ENCODE results near the gene ARID3B. TPM values are rescaled to one million over a fixed set of nuclear protein-coding genes. Genes with fewer than 3 reads are reported as not detected.
A peak's percentile ranks its signal among the peaks of the same experiment; 100 is the strongest.

ARID3B gene
- total and polyA plus RNA-seq, 12 donors: 1.0 to 7.1 (median 3.5) TPM

DNA sequence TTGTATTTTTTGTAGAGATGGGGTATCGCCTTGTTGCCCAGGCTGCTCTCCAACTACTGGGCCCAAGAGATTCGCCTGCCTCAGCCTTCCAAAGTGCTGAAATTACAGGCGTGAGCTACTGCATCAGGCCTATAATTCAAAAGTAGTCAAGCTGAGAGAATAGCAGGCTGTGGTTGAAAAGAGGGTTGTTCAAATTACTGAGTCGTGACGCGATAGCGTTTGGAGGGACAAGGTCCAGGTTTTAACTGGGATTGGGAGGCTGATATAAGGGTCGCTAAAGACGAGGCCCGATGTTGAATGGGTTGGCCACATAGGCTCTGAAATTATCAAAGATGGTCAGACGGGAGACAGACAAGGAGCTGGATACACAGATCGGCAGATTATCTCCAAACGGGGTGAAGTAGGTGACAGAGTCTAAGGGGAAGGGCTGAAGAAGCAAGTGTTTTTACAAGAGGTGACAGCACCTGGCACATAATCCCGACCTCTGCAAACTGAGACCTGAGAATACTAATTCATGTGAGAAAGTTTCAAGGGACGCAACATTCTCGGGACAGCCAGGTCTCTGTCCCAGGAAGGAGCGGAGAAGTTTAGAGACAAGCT lies 759 bp upstream of the ARID3B start:
- WGBS, 4 donors: 3 to 4% (median 3%) methylated on average over 17 of the region's 17 CpGs
- peaks cover 6 to 24% of the 10 kb centered on the region in 2 donors for H3K4me1 ChIP-seq (replicated peaks in 1 of 2)
- peak overlapping the region in 4 of 5 donors; percentile 28 to 66 (median 40) for H3K27ac ChIP-seq
- no peaks in the 10 kb centered on the region for H3K36me3 ChIP-seq (replicated peaks in 1 of 2)
- no peaks in the 10 kb centered on the region for H3K27me3 ChIP-seq
- H3K4me3 ChIP-seq: peak overlapping the region; percentile 42 to 84 (median 70)
- TF ChIP-seq, protein P1, sequence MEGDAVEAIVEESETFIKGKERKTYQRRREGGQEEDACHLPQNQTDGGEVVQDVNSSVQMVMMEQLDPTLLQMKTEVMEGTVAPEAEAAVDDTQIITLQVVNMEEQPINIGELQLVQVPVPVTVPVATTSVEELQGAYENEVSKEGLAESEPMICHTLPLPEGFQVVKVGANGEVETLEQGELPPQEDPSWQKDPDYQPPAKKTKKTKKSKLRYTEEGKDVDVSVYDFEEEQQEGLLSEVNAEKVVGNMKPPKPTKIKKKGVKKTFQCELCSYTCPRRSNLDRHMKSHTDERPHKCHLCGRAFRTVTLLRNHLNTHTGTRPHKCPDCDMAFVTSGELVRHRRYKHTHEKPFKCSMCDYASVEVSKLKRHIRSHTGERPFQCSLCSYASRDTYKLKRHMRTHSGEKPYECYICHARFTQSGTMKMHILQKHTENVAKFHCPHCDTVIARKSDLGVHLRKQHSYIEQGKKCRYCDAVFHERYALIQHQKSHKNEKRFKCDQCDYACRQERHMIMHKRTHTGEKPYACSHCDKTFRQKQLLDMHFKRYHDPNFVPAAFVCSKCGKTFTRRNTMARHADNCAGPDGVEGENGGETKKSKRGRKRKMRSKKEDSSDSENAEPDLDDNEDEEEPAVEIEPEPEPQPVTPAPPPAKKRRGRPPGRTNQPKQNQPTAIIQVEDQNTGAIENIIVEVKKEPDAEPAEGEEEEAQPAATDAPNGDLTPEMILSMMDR (IDR thresholded peaks at IDR 0.05): no peak
- TF ChIP-seq POLR2A (IDR thresholded peaks at IDR 0.05): no peak
- intact Hi-C loops (cut with DNase I): loop anchor here (5.0 to 10.0 kb wide), 2 partner anchors 75 to 78 kb away; partner anchors contain the start of genes CLK3 (in 1 of the 2) and UBL7 (in 1 of the 2)
- no peak for DNase-seq
- no peaks in the 10 kb centered on the region for H3K9me3 ChIP-seq (replicated peaks in 1 of 3)

DNA sequence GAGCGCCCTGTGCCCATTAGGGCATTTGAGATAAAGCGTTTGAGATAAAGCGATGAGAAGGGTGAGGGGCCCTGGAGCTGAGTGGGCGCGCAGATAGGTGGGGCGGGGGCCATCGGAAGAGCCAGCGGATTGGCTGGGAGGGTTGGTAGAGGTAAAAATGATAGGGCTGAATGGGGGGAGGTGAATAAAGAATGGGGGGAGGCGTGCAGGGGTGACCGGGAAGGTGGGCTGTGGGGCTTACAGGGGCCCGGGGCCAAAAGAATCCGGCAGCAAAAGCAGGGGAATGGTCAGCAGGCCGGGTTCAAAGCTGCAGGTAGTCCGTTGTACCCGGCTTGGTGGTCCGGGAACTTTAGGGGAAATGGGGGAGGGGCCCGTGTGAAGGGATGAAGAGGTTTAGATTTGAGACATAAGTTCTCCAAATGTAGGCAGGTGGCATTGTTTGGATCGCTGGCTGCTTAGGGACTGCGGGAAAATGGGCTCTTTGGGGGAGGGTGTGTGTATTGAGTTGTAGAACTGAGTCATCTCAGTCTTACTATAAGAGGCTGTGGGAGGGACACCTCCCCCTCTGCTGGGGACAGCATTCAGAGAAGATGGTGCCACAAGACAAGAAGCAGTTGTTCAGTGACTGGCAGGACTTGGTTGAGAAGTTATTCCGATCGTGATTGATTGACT lies 610 bp downstream of the ARID3B start:
- Histone ChIP-seq H3K36me3 (replicated peaks in 1 of 2) (no peaks in the 10 kb centered on the region), H3K4me3 (peak overlapping the region; percentile 63 to 94 (median 77)), H3K4me1 (replicated peaks in 1 of 2) (peaks cover 10 to 36% of the 10 kb centered on the region in 2 donors), H3K9me3 (replicated peaks in 1 of 3) (no peaks in the 10 kb centered on the region), H3K27me3 (no peaks in the 10 kb centered on the region), H3K27ac (peak overlapping the region in 3 of 5 donors; percentile 63 to 64 (median 64))
- TF ChIP-seq POLR2A (IDR thresholded peaks at IDR 0.05): no peak
- TF ChIP-seq, protein P1 (IDR thresholded peaks at IDR 0.05): no peak
- WGBS, 4 donors: 4 to 6% (median 5%) methylated on average over 21 of the region's 21 CpGs
- intact Hi-C loops (cut with DNase I): loop anchor here (5.0 to 10.0 kb wide), 2 partner anchors 73 to 79 kb away; partner anchors contain the start of genes CLK3 (in 1 of the 2) and UBL7 (in 1 of the 2)
- DNase-seq: peak; percentile 26 to 60 (median 42)

DNA sequence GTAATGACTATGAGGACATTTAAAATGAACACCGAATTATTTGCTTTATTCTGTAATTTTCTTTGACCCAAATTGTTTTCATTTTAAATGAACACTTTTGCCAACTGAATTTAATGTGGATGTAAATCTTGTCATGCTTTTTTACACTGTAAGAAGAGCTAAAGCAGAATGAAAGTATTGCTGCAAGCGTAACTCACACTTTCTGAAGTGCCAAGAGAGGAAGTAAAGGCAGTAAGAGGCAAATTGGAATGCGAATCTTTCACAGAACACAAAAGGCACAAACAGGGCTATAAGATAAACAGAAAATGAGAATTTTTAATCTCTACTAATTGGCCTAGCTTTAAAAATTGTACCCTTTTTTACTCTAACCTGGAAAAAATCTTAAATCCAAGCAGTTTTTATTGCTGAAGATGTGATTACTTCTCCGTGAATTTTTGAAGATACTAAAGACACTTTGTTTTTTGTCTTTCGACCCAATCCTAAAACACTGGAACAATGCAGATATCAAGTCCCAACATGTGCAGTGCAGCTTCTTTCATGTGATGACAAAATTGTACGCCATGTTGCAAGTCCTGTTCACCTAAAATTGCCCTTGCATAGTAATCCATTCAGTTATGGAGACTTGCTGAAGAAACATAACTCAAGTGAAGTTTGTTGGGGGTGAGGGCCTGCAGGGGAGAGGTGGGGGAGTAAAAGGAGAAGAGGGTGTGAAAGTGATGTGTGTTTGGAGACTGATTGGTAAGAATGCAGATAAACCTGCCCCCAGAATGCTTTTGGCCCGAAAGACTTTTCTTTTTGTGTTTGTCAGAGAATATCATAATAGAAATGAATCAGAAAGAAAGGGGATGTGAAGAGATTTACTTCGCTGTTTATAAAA lies 1.4 kb downstream of the ARID3B start:
- peaks cover 13 to 40% of the 10 kb centered on the region in 2 donors for H3K4me1 ChIP-seq (replicated peaks in 1 of 2)
- no peak overlapping the region for H3K27ac ChIP-seq
- TF ChIP-seq, protein P1 (IDR thresholded peaks at IDR 0.05): no peak
- no peak for TF ChIP-seq POLR2A (IDR thresholded peaks at IDR 0.05)
- no peak for DNase-seq
- H3K36me3 ChIP-seq (replicated peaks in 1 of 2): no peaks in the 10 kb centered on the region
- WGBS, 4 donors: 74 to 76% (median 75%) methylated on average over 8 of the region's 8 CpGs
- H3K9me3 ChIP-seq (replicated peaks in 1 of 3): no peaks in the 10 kb centered on the region
- H3K4me3 ChIP-seq: no peak overlapping the region
- intact Hi-C loops (cut with DNase I): loop anchor here (5.0 to 10.0 kb wide), 2 partner anchors 72 to 80 kb away; partner anchors contain the start of genes CLK3 (in 1 of the 2) and UBL7 (in 1 of the 2)
- no peaks in the 10 kb centered on the region for H3K27me3 ChIP-seq

All from adrenal gland (tissue), 12 donors.